Measurements from ENCODE around the gene MTRF1L.

DNA sequence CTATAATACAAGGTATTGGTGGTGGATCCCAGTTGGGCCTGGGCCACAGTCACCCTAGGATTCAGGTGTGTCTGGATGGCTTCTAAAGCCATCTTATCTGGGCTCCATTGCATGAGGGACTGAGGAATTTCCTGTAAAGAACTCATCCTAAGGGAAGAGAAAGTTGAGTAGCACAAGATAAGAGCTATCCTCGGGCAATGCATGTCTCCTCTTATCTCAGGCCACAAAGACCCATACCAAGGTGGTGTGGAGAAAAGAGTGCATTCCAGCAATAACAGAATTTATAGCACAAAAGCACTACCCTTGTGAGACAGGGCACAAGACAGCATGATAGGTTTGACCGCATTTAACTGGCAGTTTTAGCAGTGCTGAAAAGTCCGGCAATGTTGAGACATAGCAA, 14.3 kb upstream of the MTRF1L start:
- TF ChIP-seq, protein P1, sequence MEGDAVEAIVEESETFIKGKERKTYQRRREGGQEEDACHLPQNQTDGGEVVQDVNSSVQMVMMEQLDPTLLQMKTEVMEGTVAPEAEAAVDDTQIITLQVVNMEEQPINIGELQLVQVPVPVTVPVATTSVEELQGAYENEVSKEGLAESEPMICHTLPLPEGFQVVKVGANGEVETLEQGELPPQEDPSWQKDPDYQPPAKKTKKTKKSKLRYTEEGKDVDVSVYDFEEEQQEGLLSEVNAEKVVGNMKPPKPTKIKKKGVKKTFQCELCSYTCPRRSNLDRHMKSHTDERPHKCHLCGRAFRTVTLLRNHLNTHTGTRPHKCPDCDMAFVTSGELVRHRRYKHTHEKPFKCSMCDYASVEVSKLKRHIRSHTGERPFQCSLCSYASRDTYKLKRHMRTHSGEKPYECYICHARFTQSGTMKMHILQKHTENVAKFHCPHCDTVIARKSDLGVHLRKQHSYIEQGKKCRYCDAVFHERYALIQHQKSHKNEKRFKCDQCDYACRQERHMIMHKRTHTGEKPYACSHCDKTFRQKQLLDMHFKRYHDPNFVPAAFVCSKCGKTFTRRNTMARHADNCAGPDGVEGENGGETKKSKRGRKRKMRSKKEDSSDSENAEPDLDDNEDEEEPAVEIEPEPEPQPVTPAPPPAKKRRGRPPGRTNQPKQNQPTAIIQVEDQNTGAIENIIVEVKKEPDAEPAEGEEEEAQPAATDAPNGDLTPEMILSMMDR (IDR thresholded peaks at IDR 0.05) = no peak
- TF ChIP-seq POLR2A (IDR thresholded peaks at IDR 0.05) = no peak
